ENCODE data around the gene POLR2B. TPM values are rescaled to one million over a fixed set of nuclear protein-coding genes. Genes with fewer than 3 reads are reported as not detected.
A peak's percentile ranks its signal among the peaks of the same experiment; 100 is the strongest.

POLR2B gene
- total RNA-seq, 1 donor from 2014 or later = 112 TPM

DNA sequence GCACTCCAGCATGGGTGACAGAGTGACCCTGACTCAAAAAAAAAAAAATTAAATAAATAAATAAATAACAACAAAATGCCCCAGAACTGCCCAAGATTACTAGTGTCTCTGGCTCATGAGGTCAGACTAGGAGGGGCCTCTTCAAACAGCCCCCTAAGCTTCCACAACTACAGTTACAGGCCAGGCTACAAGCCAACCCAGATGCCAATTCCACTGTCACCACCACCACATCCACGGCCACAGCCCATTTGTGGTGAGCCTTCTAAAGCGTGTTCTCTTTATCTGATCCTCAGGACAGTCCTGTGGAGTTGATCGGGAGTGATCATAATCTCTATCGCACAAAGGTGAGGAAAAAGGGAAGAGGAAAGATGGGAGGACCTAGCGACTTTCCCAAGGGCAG lies 94.9 kb downstream of the POLR2B start:
- TF ChIP-seq, protein P1, sequence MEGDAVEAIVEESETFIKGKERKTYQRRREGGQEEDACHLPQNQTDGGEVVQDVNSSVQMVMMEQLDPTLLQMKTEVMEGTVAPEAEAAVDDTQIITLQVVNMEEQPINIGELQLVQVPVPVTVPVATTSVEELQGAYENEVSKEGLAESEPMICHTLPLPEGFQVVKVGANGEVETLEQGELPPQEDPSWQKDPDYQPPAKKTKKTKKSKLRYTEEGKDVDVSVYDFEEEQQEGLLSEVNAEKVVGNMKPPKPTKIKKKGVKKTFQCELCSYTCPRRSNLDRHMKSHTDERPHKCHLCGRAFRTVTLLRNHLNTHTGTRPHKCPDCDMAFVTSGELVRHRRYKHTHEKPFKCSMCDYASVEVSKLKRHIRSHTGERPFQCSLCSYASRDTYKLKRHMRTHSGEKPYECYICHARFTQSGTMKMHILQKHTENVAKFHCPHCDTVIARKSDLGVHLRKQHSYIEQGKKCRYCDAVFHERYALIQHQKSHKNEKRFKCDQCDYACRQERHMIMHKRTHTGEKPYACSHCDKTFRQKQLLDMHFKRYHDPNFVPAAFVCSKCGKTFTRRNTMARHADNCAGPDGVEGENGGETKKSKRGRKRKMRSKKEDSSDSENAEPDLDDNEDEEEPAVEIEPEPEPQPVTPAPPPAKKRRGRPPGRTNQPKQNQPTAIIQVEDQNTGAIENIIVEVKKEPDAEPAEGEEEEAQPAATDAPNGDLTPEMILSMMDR (IDR thresholded peaks at IDR 0.05; ENCODE audit: insufficient read depth, low read length, severe bottlenecking) = no peak
- DNase-seq (ENCODE audit: low read depth) = no peak
- H3K4me3 ChIP-seq (ENCODE audit: low read depth, low read length) = no peak overlapping the region
- H3K36me3 ChIP-seq (ENCODE audit: control insufficient read depth, insufficient read depth, low read length) = no peaks in the 10 kb centered on the region
- H3K27me3 ChIP-seq (ENCODE audit: control insufficient read depth, insufficient read depth, low read length) = no peaks in the 10 kb centered on the region
- FAIRE-seq = no peak

DNA sequence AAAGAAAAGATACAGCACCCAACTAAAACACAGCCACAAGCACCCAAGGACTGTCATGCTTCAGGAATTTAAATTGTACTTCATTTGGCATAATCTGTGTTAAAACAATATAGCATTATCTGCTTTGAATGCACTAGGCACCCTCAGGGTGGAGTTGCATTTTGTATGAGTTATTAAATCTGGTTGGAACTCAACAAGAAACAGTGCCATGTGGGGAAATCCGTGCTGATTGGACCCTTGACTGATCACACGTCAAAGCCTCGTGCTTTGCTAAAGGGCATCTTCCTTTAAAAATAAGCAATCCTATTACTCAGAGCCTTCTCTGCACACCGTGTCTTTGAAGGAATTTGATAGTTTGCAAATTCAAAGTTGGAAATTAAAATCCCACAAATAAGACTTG lies 96.0 kb downstream of the POLR2B start:
- TF ChIP-seq, protein P1 (IDR thresholded peaks at IDR 0.05; ENCODE audit: insufficient read depth, low read length, severe bottlenecking) = no peak
- Histone ChIP-seq H3K36me3 (ENCODE audit: control insufficient read depth, insufficient read depth, low read length) (no peaks in the 10 kb centered on the region), H3K27me3 (ENCODE audit: control insufficient read depth, insufficient read depth, low read length) (no peaks in the 10 kb centered on the region), H3K4me3 (ENCODE audit: low read depth, low read length) (no peak overlapping the region)
- FAIRE-seq = peak; percentile 32
- DNase-seq (ENCODE audit: low read depth) = peak; percentile 76

DNA sequence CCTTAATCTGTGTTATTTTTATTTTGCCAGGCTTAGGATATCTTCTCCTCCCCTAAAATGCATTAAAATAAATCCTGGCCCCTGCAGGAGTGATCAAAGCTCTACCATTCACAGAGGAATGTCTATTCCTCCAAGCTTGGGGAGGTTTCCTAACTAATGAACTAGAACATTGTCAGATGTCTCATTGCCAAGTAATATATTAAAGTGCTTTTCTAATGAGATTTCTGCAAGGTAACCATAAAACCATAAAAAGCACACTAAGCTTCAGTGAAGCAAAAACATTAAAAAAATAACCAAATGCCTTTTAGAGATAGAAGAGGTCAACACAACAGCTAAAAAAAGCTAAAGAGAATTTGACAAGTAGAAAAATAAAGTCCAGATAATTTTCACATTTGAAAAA lies 96.7 kb downstream of the POLR2B start:
- H3K27me3 ChIP-seq (ENCODE audit: control insufficient read depth, insufficient read depth, low read length) = no peaks in the 10 kb centered on the region
- TF ChIP-seq, protein P1 (IDR thresholded peaks at IDR 0.05; ENCODE audit: insufficient read depth, low read length, severe bottlenecking) = no peak
- FAIRE-seq (no peak), DNase-seq (ENCODE audit: low read depth) (no peak)
- H3K4me3 ChIP-seq (ENCODE audit: low read depth, low read length) = no peak overlapping the region
- H3K36me3 ChIP-seq (ENCODE audit: control insufficient read depth, insufficient read depth, low read length) = no peaks in the 10 kb centered on the region

DNA sequence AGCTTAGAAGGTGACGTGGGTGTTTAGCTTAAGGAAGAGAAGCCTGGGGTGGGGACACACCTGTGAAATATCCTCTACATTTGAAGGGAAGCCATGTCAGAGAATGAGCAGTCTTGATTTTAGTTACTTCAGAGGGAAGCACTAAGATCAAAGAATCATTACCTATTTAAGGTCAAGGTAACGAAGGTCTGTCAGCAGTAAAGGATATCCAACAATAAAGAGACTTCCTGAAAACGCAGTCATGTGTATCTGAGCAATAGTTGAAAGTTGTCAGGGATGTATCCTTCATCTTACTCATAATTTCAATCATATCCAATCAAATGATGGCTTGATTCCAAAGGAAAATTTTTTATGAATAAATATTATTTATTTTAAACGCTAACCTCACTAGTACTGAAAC lies 98.0 kb downstream of the POLR2B start:
- H3K4me3 ChIP-seq (ENCODE audit: low read depth, low read length) = no peak overlapping the region
- TF ChIP-seq, protein P1 (IDR thresholded peaks at IDR 0.05; ENCODE audit: insufficient read depth, low read length, severe bottlenecking) = no peak
- no peak for DNase-seq (ENCODE audit: low read depth)
- H3K36me3 ChIP-seq (ENCODE audit: control insufficient read depth, insufficient read depth, low read length) = no peaks in the 10 kb centered on the region
- no peaks in the 10 kb centered on the region for H3K27me3 ChIP-seq (ENCODE audit: control insufficient read depth, insufficient read depth, low read length)
- no peak for FAIRE-seq

DNA sequence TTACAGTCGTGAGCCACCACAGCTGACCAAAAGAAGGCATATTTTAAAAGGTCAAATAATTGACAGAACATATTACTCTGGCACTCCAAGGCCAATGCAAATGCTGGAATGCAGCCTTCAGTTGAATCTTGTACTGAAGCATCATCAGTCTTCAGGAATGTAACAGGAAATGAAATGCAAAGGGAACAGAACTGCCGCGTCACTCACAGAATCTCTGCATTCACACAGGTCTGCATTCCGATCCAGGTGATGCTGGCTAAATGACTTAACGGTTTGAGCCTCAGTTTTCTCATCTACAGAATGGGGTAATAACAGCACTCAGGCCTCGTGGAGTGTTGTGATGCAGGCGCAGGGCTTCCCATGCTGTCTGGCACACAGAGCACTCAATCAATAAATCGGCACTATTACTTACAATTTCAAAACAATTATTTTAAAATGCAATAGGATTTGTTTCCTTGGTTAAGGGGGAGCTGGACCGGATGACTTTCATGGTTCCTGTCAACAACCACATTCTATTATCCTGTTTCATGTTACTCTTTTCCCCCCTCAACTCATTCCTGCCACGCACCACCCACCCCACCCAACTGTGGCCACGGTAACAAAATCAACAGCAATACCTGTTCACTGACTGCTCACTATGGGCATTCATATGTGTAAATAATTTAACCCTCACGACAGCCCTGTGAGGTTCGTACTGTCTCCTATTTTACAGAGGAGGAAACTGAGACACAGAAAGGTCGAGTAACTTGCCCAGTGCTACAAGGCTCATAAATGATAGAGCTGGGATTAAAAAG lies 99.1 kb downstream of the POLR2B start:
- no peaks in the 10 kb centered on the region for H3K27me3 ChIP-seq (ENCODE audit: control insufficient read depth, insufficient read depth, low read length)
- peak; percentile 83 for FAIRE-seq
- DNase-seq (ENCODE audit: low read depth) = peak; percentile 97
- no peaks in the 10 kb centered on the region for H3K36me3 ChIP-seq (ENCODE audit: control insufficient read depth, insufficient read depth, low read length)
- TF ChIP-seq, protein P1 (IDR thresholded peaks at IDR 0.05; ENCODE audit: insufficient read depth, low read length, severe bottlenecking) = no peak
- no peak overlapping the region for H3K4me3 ChIP-seq (ENCODE audit: low read depth, low read length)
